HG03139 (cell line): ENCODE measurements around the gene TRIM60.
"Not testable (repeated sequence)": the region's sequence is repeated elsewhere in the genome, so short reads cannot be mapped to it uniquely, and the experiment has no call there.

Source experiments
- ATAC-seq: cut with Tn5 transposase; IDR thresholded peaks from one replicate; pipeline ENCODE4 v1.9.1; 2021; ENCODE audit not compliant: unreplicated experiment

TRIM60 gene

DNA sequence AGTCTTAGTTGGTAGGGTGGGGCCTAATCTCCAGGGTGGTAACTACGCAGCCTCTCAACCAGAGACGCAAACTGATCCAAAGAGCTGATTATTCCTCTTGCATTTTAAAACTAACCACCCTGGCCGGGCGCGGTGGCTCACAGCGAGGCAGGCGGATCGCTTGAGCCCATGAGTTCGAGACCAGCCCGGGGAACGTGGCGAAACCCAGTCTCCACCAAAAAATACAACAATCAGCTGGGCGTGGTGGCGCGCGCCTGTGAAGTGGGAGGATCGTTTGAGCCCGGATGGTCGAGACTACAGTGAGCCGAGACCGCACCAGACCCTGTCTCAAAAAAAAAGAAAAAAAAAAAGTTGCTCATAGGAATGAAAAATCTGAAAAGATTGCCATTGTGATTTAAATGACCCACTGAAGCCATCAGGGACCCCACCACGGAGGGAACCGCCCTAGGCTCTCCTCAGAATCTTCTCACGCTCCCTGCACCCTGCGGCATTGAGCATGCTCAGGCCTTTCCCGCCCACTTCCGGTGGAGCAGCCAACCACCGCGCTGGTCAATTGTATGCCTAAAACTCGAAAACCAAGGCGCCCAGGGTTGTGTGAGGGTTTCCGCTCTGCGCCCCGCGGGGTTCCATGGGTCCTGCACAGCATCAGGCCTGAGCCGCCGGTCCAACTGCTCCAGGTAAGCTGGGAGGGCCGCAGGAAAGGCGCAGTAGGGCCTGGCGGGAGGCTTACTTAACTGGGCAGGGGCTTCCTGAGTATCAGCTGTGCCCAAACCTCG lies at the start of gene TRIM60:
Gene TRIM60, plus strand, starts transcription at position 564 of the 776 bp plus-strand sequence. CDS start 8,074 bp downstream, outside the sequence.
- ATAC-seq: no peak

DNA sequence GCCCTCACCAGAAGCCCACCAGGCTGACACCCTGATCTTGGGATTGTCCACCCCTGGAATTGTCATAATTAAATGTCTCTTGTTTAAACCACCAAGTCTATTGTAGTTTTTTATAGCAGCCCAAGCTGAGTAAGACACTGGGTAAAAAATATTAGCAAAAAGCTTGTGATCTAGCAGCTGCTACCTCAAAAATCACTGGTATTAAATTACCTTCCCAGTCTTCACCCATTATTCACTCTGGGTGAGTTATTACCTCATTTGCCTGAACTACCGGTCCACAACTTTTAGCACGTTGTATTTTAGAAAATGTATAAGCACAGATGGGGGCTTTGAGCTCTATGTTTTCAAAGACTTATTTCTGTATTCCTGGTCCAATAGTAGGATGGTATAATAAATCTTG lies 42.3 kb upstream of the TRIM60 start:
- no peak for ATAC-seq

- ATAC-seq: not testable (repeated sequence)
These were observed 41.0 kb upstream of the TRIM60 start for GRCh38 chr4:164990786-164991185.

DNA sequence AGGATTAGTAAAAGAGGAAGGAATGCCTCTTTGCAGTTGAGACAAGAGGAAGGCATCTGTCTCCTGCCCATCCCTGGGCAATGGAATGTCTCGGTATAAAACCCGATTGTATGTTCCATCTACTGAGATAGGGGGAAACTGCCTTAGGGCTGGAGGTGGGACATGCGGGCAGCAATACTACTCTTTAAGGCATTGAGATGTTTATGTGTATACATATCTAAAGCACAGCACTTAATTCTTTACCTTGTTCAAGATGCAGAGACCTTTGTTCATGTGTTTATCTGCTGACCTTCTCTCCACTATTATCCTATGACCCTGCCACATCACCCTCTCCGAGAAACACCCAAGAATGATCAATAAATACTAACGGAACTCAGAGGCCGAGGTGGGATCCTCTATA lies 35.7 kb upstream of the TRIM60 start:
- not testable (repeated sequence) for ATAC-seq

GRCh38 chr4:164997324-164997723 lies 34.5 kb upstream of the TRIM60 start:
- no peak for ATAC-seq

DNA sequence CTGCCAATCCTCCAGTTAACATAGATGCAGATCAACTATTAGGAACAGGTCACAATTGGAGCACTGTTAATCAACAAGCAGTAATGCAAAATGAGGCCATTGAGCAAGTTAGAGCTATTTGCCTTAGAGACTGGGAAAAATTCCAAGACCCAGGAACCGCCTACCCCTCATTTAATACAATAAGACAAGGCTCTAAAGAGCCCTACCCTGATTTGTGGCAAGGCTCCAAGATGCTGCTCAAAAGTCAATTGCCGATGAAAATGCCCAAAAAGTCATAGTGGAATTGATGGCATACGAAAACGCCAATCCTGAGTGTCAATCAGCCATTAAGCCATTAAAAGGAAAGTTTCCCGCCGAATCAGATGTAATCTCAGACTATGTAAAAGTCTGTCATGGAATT lies 33.9 kb upstream of the TRIM60 start:
- ATAC-seq: no peak

DNA sequence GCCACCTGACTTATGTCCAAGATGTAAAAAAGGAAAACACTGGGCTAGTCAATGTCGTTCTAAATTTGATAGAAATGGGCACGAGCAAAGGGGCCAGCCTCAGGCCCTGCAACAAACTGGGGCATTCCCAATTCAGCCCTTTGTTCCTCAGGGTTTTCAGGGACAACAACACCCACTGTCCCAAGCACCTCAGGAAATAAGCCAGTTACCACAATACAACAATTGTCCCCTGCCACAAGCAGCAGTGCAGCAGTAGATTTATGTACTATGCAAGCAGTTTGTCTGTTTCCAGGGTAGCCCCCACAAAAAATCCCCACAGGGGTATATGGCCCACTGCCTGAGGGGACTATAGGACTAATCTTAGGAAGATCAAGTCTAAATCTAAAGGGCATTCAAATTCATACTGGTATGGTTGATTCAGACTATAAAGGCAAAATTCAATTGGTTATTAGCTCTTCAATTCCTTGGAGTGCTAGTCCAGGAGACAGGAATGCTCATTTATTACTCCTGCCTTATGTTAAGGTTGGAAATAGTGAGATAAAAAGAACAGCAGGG lies 33.2 kb upstream of the TRIM60 start:
- ATAC-seq: not testable (repeated sequence)

DNA sequence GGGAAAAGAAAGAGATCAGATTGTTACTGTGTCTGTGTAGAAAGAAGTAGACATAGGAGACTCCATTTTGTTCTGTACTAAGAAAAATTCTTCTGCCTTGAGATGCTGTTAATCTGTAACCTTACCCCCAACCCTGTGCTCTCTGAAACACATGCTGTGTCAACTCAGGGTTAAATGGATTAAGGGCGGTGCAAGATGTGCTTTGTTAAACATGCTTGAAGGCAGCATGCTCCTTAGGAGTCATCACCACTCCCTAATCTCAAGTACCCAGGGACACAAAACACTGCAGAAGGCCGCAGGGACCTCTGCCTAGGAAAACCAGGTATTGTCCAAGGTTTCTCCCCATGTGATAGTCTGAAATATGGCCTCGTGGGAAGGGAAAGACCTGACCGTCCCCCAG lies 29.8 kb upstream of the TRIM60 start:
- not testable (repeated sequence) for ATAC-seq

DNA sequence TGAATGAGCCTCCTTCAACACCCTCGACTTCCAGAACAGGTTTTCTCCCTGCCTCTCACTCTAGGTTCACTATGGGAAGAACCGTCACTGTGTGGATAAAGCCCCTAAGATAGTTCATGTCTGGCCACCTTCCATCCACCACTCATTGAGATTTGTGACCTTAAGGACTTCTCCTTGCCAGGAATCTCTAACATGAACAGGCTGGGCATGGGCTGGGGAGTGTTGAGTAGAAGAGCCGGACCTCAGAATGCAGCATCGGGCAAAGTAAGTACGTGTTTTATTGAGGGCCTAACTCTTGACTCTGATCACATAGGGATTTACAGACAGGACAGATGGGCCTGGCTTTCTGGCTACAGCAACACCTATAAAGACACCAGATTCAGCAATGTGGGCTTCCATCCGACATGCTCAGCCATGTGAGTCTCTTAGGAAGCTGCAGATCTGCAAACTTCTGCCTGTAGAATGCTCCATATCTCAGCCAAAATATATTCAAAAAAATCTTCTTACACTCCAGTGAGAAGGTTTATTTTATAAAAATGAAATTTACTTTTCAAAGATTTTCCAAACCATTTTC lies 26.4 kb upstream of the TRIM60 start:
- ATAC-seq: no peak

GRCh38 chr4:165006456-165006855 lies 25.3 kb upstream of the TRIM60 start:
- no peak for ATAC-seq

GRCh38 chr4:165006886-165007285 lies 24.9 kb upstream of the TRIM60 start:
- ATAC-seq: no peak

DNA sequence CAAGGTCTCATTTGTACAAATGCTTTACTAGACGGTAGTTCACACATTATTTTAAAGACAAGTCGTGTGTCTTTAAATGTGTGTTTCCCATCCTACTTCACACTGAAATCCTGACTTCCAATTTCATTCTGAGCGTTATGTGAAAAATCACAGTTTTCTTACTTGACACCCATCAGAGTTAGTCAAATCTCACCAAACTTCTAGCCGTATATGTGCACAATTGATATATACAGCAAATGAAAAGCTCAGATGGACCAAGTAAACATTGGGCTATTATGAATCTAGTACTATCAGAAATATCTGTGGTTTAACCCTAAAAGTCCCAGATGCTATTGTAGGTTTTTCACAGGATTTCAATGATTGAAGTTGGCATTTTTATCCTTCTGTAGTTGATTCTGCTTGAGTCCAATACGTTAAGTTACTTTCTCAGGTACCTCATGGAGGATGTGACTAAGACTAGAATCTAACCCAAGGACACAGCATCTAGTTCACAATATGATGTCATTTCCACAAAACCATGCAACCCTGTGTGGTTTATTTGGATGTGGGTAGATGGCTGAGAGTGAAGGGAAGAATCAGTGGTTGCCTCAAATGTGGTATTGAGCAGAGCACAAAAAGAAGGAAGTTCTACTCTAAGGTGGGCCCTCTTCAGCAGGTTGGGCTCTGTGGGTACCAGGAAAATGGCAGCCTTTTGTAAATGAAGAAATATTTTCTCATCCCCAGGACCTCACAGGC lies 22.1 kb upstream of the TRIM60 start:
- peak; percentile 41 for ATAC-seq

DNA sequence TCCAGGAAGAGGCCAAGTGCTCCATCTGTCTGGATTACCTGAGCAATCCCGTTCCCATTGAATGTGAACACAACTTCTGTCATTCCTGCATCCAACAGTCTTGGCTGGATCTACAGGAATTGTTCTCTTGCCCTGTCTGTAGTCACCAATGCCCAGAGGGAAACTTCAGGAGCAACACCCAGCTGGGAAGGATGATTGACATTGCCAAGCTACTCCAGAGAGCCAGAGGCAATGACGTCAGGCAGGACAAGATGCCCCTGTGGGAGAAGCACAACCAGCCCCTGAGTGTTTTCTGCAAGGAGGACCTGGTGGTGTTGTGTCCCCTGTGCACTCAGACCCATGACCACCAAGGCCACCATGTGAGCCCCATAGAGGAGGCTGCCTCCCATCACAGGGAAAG lies 21.3 kb upstream of the TRIM60 start:
- no peak for ATAC-seq

- ATAC-seq: no peak
These were observed 20.8 kb upstream of the TRIM60 start for GRCh38 chr4:165010991-165011390.

DNA sequence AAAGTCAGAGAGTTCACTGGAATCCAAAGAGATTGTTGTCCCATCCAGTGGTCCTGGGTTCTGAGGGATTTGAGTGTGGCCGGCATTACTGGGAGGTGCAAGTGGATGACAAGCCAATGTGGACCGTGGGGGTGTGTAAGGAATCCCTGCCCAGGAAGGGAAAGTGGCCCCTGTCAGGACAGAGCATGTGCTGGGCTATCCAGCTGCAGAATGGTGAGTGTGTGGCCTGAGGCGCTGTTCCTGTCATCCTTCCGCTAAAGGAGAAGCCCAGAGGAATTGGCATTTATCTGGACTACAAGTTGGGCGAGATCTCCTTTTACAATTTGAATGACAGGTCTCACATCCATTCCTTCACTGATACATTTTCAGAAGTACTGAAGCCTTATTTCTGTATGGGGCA lies 20.4 kb upstream of the TRIM60 start:
- ATAC-seq: no peak

DNA sequence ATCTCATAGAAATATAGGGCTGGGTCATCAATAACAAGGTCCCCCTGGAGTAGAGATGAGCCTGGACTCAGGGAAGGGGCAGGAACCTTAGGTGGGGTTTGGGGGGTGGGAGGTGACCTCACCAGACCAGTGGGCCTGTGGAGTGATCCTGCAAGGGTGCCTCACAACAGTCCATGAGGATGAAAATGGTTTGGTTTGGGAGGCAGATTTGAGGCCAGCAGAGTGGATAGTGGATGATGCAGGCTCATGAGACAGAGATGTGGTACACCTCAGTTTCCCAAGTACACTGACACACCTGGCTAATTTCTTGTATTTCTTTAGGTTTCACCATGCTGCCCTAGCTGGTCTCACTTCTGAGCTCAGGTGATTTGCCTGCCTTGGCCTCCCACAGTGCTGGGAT lies 18.1 kb upstream of the TRIM60 start:
- ATAC-seq: no peak

- no peak for ATAC-seq
These were observed 14.8 kb upstream of the TRIM60 start for GRCh38 chr4:165016971-165017370.

GRCh38 chr4:165019995-165020394 lies 11.8 kb upstream of the TRIM60 start:
- not testable (repeated sequence) for ATAC-seq

DNA sequence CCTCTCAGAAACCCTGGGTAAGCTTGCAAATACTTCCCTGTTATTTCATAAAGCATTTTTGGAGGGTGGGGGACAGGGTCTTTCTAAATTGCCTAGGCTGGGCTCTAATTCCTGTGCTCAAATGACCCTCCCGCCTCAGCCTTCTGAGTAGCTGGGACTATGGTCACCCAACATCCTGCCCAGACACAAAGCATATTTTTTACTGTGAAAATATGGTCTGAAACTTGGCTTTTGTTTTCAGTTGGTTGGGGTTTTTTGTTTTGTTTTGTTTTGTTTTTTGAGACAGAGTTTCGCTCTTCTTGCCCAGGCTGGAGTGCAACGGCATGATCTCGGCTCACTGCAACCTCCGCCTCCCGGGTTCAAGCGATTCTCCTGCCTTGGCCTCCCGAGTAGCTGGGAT lies 6.0 kb upstream of the TRIM60 start:
- ATAC-seq: not testable (repeated sequence)

DNA sequence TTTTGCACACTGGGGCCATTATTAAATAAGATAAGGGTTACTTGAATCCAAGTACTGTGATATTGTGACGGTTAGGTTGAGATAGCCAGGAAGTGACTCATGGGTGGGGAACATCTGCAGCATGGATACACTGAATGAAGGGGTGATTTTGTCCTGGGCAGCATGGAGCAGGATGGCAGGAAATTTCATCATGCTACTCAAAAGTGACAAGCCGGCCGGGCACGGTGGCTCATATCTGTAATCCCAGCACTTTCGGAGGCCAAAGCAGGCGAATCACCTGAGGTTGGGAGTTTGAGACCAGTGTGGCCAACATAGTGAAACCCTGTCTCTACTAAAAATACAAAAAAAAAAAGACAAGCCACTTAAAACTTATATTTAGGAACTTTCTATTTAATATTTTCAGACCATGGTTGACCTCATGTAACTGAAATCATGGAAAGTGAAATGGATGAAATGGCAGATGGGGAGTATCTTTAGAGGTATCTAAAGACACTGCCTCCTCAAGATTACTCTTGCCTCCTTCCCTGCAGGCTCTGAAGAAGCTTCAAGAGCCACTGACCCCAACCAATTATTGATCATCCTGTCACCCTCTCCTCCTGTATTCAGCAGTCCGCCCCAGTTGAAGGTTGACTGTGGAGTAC lies 3.9 kb upstream of the TRIM60 start:
- ATAC-seq: no peak

DNA sequence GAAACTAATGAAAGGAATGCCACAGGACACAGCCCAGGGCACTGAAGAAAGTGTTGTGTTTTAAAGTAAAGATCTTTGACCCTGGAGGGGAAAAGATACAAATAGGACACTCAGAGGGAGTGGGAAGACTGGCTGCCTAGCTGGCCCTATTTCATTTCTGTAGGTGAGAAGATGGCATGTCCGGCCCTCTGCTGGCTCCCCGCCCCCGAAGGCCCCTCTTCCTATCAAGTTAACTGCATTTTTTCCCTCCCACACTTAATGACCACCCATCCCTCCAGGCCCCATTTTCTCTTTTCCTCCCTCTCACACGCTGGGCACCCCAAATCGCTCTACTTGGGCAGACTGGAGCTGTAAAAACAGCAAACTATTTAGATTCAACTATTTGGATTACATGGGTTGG lies 16.4 kb downstream of the TRIM60 start:
- ATAC-seq: no peak
